DOHH2 (cell line): ENCODE data around the gene SRSF5.

Experiments used
- H3F3A ChIP-seq: fragments of 200-600 bp; sonication (generic), shearing (Covaris generic); 2 replicates; pipeline ENCODE4 v1.6.0; 2016; ENCODE audit warnings: antibody characterized with exemption, mild to moderate bottlenecking; ENCODE audit not compliant: control insufficient read depth, insufficient read depth
- H3K27ac ChIP-seq: fragments of 200-600 bp; sonication (generic); 2 replicates; pipeline ENCODE4 v1.5.1; 2014; ENCODE audit warnings: low read depth, mild to moderate bottlenecking, low read length, moderate library complexity
- H3K27me3 ChIP-seq: fragments of 200-600 bp; sonication (generic); 2 replicates; pipeline ENCODE4 v1.6.1; 2014; ENCODE audit warnings: mild to moderate bottlenecking, low read length, mixed read lengths; ENCODE audit not compliant: control insufficient read depth
- H3K36me3 ChIP-seq: fragments of 200-600 bp; sonication (generic); 2 replicates; pipeline ENCODE4 v1.6.1; 2014; ENCODE audit warnings: mild to moderate bottlenecking, low read length, moderate library complexity, mixed read lengths; ENCODE audit not compliant: control insufficient read depth
- H3K4me1 ChIP-seq: fragments of 200-600 bp; sonication (generic); 2 replicates; pipeline ENCODE4 v1.6.1; 2014; ENCODE audit warnings: mild to moderate bottlenecking, low read length, mixed read lengths; ENCODE audit not compliant: control insufficient read depth
- H3K4me2 ChIP-seq: fragments of 200-600 bp; sonication (generic); 2 replicates; pipeline ENCODE4 v1.6.0; 2014; ENCODE audit warnings: mild to moderate bottlenecking, low read length, moderate library complexity
- H3K4me3 ChIP-seq: fragments of 200-600 bp; sonication (generic); 2 replicates; pipeline ENCODE4 v1.5.1; 2014; ENCODE audit warnings: mild to moderate bottlenecking, low read length, mixed read lengths
- H3K79me2 ChIP-seq: fragments of 200-600 bp; sonication (generic); 2 replicates; pipeline ENCODE4 v1.6.1; 2014; ENCODE audit warnings: mild to moderate bottlenecking, low read length, mixed read lengths; ENCODE audit not compliant: control insufficient read depth
- H3K9me2 ChIP-seq: fragments of 200-600 bp; sonication (generic); replicated peaks from 2 replicates; pipeline ENCODE4 v1.6.1; 2014; ENCODE audit warnings: mild to moderate bottlenecking, low read length, mixed read lengths; ENCODE audit not compliant: control insufficient read depth
- H3K9me3 ChIP-seq: fragments of 200-600 bp; sonication (generic); 2 replicates; pipeline ENCODE4 v1.6.1; 2014; ENCODE audit warnings: antibody characterized with exemption, low read length, mixed read lengths; ENCODE audit not compliant: control insufficient read depth, insufficient read depth
- H4K20me1 ChIP-seq: fragments of 200-600 bp; sonication (generic); 2 replicates; pipeline ENCODE4 v1.6.0; 2014; ENCODE audit warnings: low read depth, mild to moderate bottlenecking, antibody characterized with exemption, low read length, moderate library complexity; ENCODE audit not compliant: control insufficient read depth, insufficient read depth
- CTCF ChIP-seq: fragments of 200-600 bp; sonication (generic); IDR thresholded peaks from one replicate; pipeline ENCODE4 v1.5.1; 2014; ENCODE audit warnings: antibody characterized with exemption, mild to moderate bottlenecking, low read depth, low read length; ENCODE audit not compliant: poor library complexity, severe bottlenecking
- EZH2phosphoT487 ChIP-seq: fragments of 200-600 bp; sonication (generic); IDR thresholded peaks from 2 replicates; pipeline ENCODE4 v1.6.1; 2017; ENCODE audit warnings: borderline replicate concordance, mild to moderate bottlenecking, antibody characterized with exemption, low read length, moderate library complexity, mixed read lengths

The SRSF5 gene

GRCh38 chr14:69760810-69761209 lies 6.1 kb upstream of the SRSF5 start:
- TF ChIP-seq CTCF: no peak
- TF ChIP-seq EZH2phosphoT487: no peak
- Histone ChIP-seq H3K4me2 (no peak overlapping the region), H3K36me3 (no peaks in the 10 kb centered on the region), H3K27me3 (no peaks in the 10 kb centered on the region), H3K9me3 (no peaks in the 10 kb centered on the region), H3K79me2 (no peaks in the 10 kb centered on the region), H3K27ac (no peak overlapping the region), H3K9me2 (no peaks in the 10 kb centered on the region), H3K4me3 (no peak overlapping the region), H3K4me1 (peaks cover 28% of the 10 kb centered on the region), H4K20me1 (no peaks in the 10 kb centered on the region), H3F3A (peaks cover 10% of the 10 kb centered on the region; the same call in 1 of the 2 replicates)

GRCh38 chr14:69763761-69764510 lies 3.0 kb upstream of the SRSF5 start:
- H3K4me3 ChIP-seq: no peak overlapping the region
- peaks cover 27% of the 10 kb centered on the region for H3K79me2 ChIP-seq
- H3F3A ChIP-seq: peaks cover 20% of the 10 kb centered on the region
- H4K20me1 ChIP-seq: peaks cover 12% of the 10 kb centered on the region
- no peak overlapping the region for H3K4me2 ChIP-seq
- H3K9me3 ChIP-seq: no peaks in the 10 kb centered on the region
- TF ChIP-seq CTCF (no peak), EZH2phosphoT487 (no peak)
- H3K36me3 ChIP-seq: peaks cover 20% of the 10 kb centered on the region
- H3K9me2 ChIP-seq: no peaks in the 10 kb centered on the region
- H3K4me1 ChIP-seq: peaks cover 46% of the 10 kb centered on the region
- H3K27ac ChIP-seq: no peak overlapping the region
- H3K27me3 ChIP-seq: no peaks in the 10 kb centered on the region

DNA sequence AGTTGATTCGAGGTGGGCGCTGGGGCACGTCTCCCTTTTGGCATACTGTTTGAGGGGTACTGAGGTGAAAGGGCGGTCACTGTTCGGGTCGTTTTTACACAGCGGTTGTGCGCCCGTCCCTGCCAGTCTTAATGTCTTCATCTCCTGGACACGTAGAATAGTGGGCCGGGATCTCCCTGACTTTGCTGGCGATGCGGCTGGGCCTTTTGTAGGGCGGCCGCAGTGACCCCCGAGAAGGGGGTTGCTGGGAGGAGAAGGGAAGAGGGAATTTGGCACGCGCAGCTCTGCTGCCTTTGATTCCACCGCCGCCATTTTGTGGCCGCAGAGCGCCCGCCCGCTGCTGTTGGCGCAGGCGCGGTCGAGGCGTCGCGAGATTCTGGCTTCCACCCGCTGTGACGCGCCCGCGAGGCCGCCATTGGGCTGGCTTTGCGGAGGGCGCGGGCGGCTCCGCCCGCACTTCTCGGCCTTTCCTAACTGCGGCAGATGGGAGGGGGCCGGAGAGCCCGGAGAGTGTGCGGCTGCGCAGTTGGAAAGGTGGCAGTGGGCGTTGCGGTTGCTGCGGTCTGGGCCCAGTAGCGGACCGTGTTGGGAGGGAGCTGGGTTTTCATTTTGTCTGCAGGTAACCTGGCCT lies 542 bp downstream of the SRSF5 start:
- Histone ChIP-seq H3K36me3 (peaks cover 55% of the 10 kb centered on the region), H3K27ac (peak overlapping the region; percentile 90), H3K4me1 (peaks cover 39% of the 10 kb centered on the region), H3K4me2 (peak overlapping the region; percentile 72), H3K9me2 (no peaks in the 10 kb centered on the region), H3K27me3 (no peaks in the 10 kb centered on the region), H3F3A (peaks cover 31% of the 10 kb centered on the region), H3K4me3 (peak overlapping the region; percentile 99), H4K20me1 (peaks cover 24% of the 10 kb centered on the region), H3K9me3 (no peaks in the 10 kb centered on the region), H3K79me2 (peaks cover 50% of the 10 kb centered on the region)
- TF ChIP-seq EZH2phosphoT487 (no peak), CTCF (no peak)
